DND-41 (cell line): Measurements from ENCODE around the gene SLC17A7.

Experiments
- EZH2 ChIP-seq: IDR thresholded peaks from 3 replicates; pipeline ENCODE4 v1.6.1; 2012; ENCODE audit warnings: borderline replicate concordance, low read depth, mild to moderate bottlenecking, moderate library complexity, low read length, inconsistent platforms; ENCODE audit not compliant: severe bottlenecking
- TF ChIP-seq, protein P1 (sequence below): IDR thresholded peaks from 2 replicates; pipeline ENCODE4 v1.5.1; 2012; ENCODE audit warnings: borderline replicate concordance, low read length, moderate library complexity, mild to moderate bottlenecking; ENCODE audit not compliant: poor library complexity, severe bottlenecking; ENCODE audit errors: extremely low read depth

GRCh38 chr19:49447485-49448431 lies 6.4 kb upstream of the SLC17A7 start:
- TF ChIP-seq, protein P1, sequence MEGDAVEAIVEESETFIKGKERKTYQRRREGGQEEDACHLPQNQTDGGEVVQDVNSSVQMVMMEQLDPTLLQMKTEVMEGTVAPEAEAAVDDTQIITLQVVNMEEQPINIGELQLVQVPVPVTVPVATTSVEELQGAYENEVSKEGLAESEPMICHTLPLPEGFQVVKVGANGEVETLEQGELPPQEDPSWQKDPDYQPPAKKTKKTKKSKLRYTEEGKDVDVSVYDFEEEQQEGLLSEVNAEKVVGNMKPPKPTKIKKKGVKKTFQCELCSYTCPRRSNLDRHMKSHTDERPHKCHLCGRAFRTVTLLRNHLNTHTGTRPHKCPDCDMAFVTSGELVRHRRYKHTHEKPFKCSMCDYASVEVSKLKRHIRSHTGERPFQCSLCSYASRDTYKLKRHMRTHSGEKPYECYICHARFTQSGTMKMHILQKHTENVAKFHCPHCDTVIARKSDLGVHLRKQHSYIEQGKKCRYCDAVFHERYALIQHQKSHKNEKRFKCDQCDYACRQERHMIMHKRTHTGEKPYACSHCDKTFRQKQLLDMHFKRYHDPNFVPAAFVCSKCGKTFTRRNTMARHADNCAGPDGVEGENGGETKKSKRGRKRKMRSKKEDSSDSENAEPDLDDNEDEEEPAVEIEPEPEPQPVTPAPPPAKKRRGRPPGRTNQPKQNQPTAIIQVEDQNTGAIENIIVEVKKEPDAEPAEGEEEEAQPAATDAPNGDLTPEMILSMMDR: no peak
- TF ChIP-seq EZH2: no peak
